ENCODE results near the gene SLC2A1.

GRCh38 chr1:42996384-42996970 lies 37.8 kb upstream of the SLC2A1 start:
- TF ChIP-seq RNF2 (IDR thresholded peaks at IDR 0.05) (no peak), RFX5 (IDR thresholded peaks at IDR 0.05; ENCODE audit: low read depth, low read length) (no peak), HDAC8 (tag; IDR thresholded peaks at IDR 0.05) (no peak)
- TF ChIP-seq, protein P1, sequence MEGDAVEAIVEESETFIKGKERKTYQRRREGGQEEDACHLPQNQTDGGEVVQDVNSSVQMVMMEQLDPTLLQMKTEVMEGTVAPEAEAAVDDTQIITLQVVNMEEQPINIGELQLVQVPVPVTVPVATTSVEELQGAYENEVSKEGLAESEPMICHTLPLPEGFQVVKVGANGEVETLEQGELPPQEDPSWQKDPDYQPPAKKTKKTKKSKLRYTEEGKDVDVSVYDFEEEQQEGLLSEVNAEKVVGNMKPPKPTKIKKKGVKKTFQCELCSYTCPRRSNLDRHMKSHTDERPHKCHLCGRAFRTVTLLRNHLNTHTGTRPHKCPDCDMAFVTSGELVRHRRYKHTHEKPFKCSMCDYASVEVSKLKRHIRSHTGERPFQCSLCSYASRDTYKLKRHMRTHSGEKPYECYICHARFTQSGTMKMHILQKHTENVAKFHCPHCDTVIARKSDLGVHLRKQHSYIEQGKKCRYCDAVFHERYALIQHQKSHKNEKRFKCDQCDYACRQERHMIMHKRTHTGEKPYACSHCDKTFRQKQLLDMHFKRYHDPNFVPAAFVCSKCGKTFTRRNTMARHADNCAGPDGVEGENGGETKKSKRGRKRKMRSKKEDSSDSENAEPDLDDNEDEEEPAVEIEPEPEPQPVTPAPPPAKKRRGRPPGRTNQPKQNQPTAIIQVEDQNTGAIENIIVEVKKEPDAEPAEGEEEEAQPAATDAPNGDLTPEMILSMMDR (IDR thresholded peaks at IDR 0.05 in 2 of 3, conservative IDR thresholded peaks at IDR 0.05 in 1 of 3; ENCODE audit: insufficient read depth in 2 of 3, low read depth in 1 of 3, low read length in 3 of 3), result no peak
